ENCODE data around the gene LUZP2.
A peak's percentile ranks its signal among the peaks of the same experiment; 100 is the strongest.

LUZP2 gene

GRCh38 chr11:24556693-24557092 is 59.8 kb downstream of the LUZP2 start:
- TF ChIP-seq CTCF (conservative IDR thresholded peaks at IDR 0.05; ENCODE audit: low read depth, low read length): no peak
- no peak for DNase-seq (ENCODE audit: low read depth)
- H3K4me3 ChIP-seq (ENCODE audit: low read length): no peak overlapping the region

GRCh38 chr11:24559315-24559714 is 62.5 kb downstream of the LUZP2 start:
- DNase-seq (ENCODE audit: low read depth): no peak
- TF ChIP-seq CTCF (conservative IDR thresholded peaks at IDR 0.05; ENCODE audit: low read depth, low read length): no peak

GRCh38 chr11:24560324-24560723 is 63.5 kb downstream of the LUZP2 start:
- TF ChIP-seq CTCF (conservative IDR thresholded peaks at IDR 0.05; ENCODE audit: low read depth, low read length): no peak
- no peak overlapping the region for H3K4me3 ChIP-seq (ENCODE audit: low read length)
- no peak for DNase-seq (ENCODE audit: low read depth)

More at GRCh38 chr11:24559315-24559714, 62.5 kb downstream of the LUZP2 start:
- H3K4me3 ChIP-seq (ENCODE audit: low read length): no peak overlapping the region

GRCh38 chr11:24567380-24567779 is 70.5 kb downstream of the LUZP2 start:
- no peak for TF ChIP-seq CTCF (conservative IDR thresholded peaks at IDR 0.05; ENCODE audit: low read depth, low read length)
- no peak for DNase-seq (ENCODE audit: low read depth)
- H3K4me3 ChIP-seq (ENCODE audit: low read length): no peak overlapping the region

GRCh38 chr11:24572376-24572775 is 75.5 kb downstream of the LUZP2 start:
- DNase-seq (ENCODE audit: low read depth): no peak
- H3K4me3 ChIP-seq (ENCODE audit: low read length): no peak overlapping the region
- no peak for TF ChIP-seq CTCF (conservative IDR thresholded peaks at IDR 0.05; ENCODE audit: low read depth, low read length)

GRCh38 chr11:24574461-24574860 is 77.6 kb downstream of the LUZP2 start:
- TF ChIP-seq CTCF (conservative IDR thresholded peaks at IDR 0.05; ENCODE audit: low read depth, low read length): no peak
- no peak overlapping the region for H3K4me3 ChIP-seq (ENCODE audit: low read length)
- peak; percentile 36 for DNase-seq (ENCODE audit: low read depth)

- peak; percentile 91 for DNase-seq (ENCODE audit: low read depth)
- TF ChIP-seq CTCF (conservative IDR thresholded peaks at IDR 0.05; ENCODE audit: low read depth, low read length): no peak
- no peak overlapping the region for H3K4me3 ChIP-seq (ENCODE audit: low read length)
These were observed 78.5 kb downstream of the LUZP2 start for GRCh38 chr11:24575392-24575791.

Measured in retinal pigment epithelial cell (primary cell).